OCI-LY3 (cell line): Measurements from ENCODE around the gene NXN.

Source experiments
- CTCF ChIP-seq: fragments of 200-600, 300-600 bp; sonication (generic); IDR thresholded peaks from 2 replicates; pipeline ENCODE4 v1.5.1; 2014; ENCODE audit warnings: antibody characterized with exemption, low read length, low read depth
- EZH2phosphoT487 ChIP-seq: fragments of 200-600 bp; shearing (Covaris generic); IDR thresholded peaks from 2 replicates; pipeline ENCODE4 v1.6.1; 2018; ENCODE audit warnings: antibody characterized with exemption, mixed run types, low read depth

DNA sequence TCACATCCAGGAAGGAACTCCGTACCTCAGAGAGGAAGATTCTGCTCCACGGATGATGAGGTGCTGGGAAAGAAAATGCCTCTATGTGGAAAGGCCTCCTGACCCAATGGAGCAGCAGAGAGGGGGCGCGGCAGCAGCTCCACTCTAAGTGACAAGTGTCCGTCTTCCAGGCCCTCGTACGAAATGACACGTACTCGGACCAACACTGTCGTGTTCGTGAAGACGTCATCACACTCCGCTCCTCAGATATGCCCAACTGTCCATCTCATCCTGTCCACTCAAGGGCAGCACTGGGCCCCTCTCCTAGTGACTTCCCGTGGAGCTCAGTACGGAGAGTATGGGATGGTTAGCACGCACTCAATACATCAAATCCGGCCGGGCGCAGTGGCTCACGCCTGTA is 165.2 kb downstream of the NXN start:
- TF ChIP-seq CTCF (no peak), EZH2phosphoT487 (no peak)
